GM23338 (cell line): ENCODE measurements around the gene CTDNEP1. TPM values are rescaled to one million over a fixed set of nuclear protein-coding genes. Genes with fewer than 3 reads are reported as not detected.

Experiments used
- CREB1 ChIP-seq: fragments of 250-450 bp; sonication (Bioruptor Pico); IDR thresholded peaks from 2 replicates; pipeline ENCODE4 v1.5.0; 2020; ENCODE audit warnings: low read depth, mild to moderate bottlenecking, moderate library complexity
- CTCF ChIP-seq, 2 experiments: fragments of 200-600 bp in 1 of 2; sonication (generic) in 1 of 2; conservative IDR thresholded peaks; 2 replicates each; pipeline versions ENCODE4 v1.5.1 to v1.6.1; 2016 to 2017; ENCODE audit warnings: antibody characterized with exemption in 2 of 2, low read depth in 2 of 2, mild to moderate bottlenecking in 2 of 2, moderate library complexity in 1 of 2
- ETS1 ChIP-seq: IDR thresholded peaks from 2 replicates; pipeline ENCODE4 v1.6.1; 2016; ENCODE audit warnings: antibody characterized with exemption
- JUNB ChIP-seq: IDR thresholded peaks from one replicate; pipeline ENCODE4 v1.6.1; 2016; ENCODE audit warnings: antibody characterized with exemption; ENCODE audit not compliant: unreplicated experiment
- NANOG ChIP-seq: IDR thresholded peaks from 2 replicates; pipeline ENCODE4 v1.6.1; 2016; ENCODE audit warnings: antibody characterized with exemption, borderline replicate concordance
- STAT1 ChIP-seq: IDR thresholded peaks from one replicate; pipeline ENCODE4 v1.6.1; 2016; ENCODE audit warnings: antibody characterized with exemption; ENCODE audit not compliant: unreplicated experiment
- ZNF114 ChIP-seq: fragments of 250-450 bp; sonication (Bioruptor Pico); IDR thresholded peaks from 2 replicates; pipeline ENCODE4 v1.5.0; 2020; ENCODE audit warnings: mild to moderate bottlenecking, moderate library complexity
- ZNF331 ChIP-seq: fragments of 250-450 bp; sonication (Bioruptor Pico); IDR thresholded peaks from 2 replicates; pipeline ENCODE4 v1.5.0; 2020; ENCODE audit warnings: low read depth, mild to moderate bottlenecking, moderate library complexity
- ZNF462 ChIP-seq: fragments of 250-450 bp; sonication (Bioruptor Pico); IDR thresholded peaks from 2 replicates; pipeline ENCODE4 v1.5.0; 2020; ENCODE audit warnings: mild to moderate bottlenecking, moderate library complexity
- polyA plus RNA-seq: library from polyadenylated mRNA; unstranded; fragments of >200 nt; fragmentation: Nextera tagmentation; extraction: Ambion mirVana; gene quantifications from 2 replicates; pipeline ENCODE4 v1.2.1, GENCODE V29; 2016
- total RNA-seq: library from RNA; depleted of rRNA; stranded (reverse); fragments of >200 nt; shearing (Covaris generic); gene quantifications from 2 replicates; pipeline ENCODE4 v1.2.3, GENCODE V29; 2014

CTDNEP1 gene
- total and polyA plus RNA-seq, 2 experiments from 2014 or later, result 48.1 to 93.4 TPM

- TF ChIP-seq ZNF462 (CRISPR knock-in tag), result no peak
- no peak for TF ChIP-seq CTCF (conservative IDR thresholded peaks at IDR 0.05; ENCODE audit: low read depth in 2 of 2)
- no peak for TF ChIP-seq ZNF114
- peak; percentile 59 for TF ChIP-seq CREB1
- no peak for TF ChIP-seq ZNF331
- TF ChIP-seq NANOG, result no peak
- no peak for TF ChIP-seq JUNB
- peak; percentile 99 for TF ChIP-seq ETS1
- TF ChIP-seq STAT1, result no peak
These were observed 12.2 kb downstream of the CTDNEP1 start, which contains the start of gene PHF23 (continued) for GRCh38 chr17:7239091-7240027.
